ENCODE data around the gene CD96.

CD96 gene

DNA sequence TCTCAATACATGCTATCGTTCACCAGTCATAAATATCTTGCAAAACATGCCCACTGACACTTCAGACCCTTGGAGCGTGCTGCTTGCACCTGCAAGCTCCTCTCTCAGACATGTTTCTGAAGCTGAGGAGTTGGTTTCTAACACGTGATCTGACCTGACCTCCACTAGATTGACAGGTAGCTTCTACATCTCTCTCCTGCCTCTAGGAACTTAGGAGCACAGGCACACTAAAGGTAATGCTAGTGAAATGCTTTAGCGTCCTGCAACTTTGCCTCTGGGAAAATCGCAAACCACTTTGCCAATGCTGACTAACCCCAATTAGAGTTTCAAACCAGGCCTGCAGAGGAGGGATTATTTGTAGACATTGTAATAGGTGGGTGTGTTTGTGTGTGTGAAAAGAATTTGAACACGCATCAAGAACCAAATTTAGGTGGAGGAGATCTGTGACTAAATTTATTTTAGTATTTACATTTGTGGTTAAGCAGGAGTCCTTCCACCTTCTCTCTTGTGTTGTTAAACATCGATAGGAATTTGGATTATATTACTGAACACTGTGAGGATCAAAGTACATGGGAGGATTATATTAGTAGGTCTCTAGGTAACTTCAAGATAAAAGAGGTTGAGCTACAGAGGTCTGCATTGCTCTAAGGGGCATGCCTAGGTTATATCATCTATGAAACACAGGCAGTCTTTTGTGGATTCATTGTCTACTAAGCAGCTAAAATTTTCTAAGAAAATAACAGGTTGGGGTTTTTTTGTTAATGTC is 139.8 kb downstream of the CD96 start:
- DNase-seq, result no peak

GRCh38 chr3:111684640-111685039 is 142.6 kb downstream of the CD96 start:
- DNase-seq, result no peak

DNA sequence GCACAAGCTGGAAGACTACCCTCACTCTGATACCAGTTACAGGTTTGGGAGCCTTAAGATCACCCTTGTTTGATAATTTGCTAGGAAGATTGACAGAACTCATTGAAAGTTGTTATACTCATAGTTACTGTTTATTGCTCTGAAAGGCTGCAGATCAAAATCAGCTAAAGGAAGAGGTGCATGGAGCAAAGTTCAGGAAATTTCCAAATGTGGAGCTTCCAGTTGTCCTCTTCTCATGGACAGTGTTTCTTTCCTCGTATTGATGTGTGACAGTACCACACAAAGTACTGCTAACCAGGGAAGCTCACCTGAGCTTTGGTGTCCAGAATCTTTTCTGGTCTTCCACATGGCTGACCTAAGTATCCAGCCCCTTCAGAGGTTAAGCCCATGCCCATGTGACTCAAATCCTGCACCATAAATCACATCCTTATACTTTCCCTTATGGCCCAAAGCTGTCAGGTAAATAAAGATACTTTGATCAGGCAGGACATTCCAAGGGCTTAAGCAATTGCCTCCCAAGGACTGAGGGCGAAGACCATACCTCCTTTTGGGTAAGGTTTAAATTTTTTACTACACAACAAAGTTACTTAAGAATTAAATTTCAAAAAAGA is 146.3 kb downstream of the CD96 start:
- no peak for DNase-seq

- no peak for DNase-seq
Observed at GRCh38 chr3:111690242-111690641, 148.2 kb downstream of the CD96 start.

DNA sequence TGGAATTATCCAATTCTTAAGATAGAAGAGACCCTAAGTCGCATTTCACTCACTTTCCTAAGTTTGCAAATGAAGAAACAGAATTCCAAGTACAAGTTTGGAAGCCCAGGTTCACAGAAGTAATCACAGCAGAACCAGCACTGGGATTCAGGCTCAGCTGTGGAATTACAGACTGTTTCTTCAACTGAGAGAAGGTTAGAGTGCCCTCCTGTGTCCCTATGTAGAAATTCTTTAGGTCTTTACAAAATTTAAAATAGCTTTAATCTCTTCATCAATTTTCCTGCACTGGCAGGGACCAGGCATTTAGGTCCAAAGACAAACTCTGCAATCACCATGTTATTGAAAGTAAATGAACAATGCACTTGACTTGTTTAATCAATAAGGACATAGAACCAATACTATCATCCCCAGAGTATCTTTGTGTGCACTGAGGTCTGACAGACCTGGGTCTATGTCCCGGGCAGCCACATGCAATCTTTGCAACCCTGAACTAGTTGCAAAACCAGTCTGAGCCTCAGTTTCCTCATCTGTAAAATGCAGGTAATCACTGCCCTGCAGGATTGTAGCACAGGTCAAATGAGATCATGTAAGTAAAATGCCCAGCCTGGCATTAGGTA is 149.4 kb downstream of the CD96 start:
- no peak for DNase-seq

DNA sequence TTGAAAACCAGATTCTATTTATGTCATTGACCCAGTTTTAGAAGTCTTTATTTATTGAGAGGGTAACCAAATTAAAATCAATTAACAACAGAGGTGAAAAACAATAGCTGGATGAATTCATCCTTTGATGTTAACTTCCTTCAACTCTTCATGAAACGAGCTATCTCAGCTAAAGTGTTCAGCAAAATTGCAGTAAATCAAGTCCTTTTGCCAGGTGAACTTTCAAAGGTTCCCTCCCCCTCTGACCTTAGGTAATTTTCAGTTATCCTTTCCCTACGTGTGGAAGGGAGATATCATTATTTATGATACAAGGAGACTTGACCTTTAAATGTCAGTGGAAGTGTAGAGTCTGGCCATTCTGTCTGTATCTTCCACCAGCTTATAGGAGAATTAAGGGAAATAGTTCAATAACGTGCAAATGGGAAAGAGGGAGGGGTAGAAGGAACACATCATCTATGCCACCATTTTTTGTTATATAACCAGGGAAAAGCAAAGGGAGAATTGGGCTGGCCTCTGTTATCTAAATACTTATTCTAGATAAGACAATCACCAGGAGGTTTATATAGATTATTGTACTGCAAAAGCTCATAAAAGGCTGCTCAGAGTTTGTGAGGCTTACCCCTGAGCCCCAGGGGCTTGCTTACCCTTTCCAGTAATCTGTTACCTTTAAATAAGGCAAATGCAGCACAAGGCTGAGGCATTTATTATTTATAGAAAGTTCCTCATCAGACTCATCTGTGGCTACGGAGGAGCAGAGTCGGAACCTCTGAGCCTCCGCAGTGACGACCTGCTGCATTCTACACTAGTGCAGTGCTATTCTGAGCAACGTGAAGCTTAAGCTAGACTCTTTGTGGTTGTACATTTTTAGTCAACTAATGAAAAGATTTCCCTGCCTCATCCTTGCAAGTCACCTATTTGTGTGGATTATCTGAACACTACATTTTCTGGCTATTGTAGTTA is 150.9 kb downstream of the CD96 start:
- DNase-seq, result no peak

- no peak for DNase-seq
Observed at GRCh38 chr3:111694471-111694870, 152.5 kb downstream of the CD96 start.

DNA sequence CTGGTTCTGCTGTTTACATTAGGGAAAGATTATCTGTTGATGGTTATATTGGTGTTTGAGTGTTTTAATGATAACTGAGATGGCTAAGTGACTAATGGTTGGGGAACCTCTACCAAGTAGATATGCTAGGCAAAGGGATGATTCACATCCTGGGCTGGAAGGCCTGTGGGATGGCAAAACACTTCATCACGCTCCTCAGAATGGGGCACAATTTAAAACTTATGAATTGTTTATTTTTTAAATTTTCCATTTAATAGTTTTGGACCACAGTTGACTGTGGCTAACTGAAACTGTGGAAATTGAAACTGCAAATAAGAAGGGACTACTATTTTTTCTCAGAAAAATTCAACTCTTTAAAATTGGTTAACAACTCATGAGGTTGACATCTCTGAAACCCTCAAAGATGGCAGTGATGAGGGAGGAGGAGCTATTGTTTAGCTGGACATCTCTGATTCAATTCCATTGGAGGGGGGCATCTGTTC is 153.7 kb downstream of the CD96 start:
- peak in 1 of 2 donors; percentile 22 for DNase-seq

DNA sequence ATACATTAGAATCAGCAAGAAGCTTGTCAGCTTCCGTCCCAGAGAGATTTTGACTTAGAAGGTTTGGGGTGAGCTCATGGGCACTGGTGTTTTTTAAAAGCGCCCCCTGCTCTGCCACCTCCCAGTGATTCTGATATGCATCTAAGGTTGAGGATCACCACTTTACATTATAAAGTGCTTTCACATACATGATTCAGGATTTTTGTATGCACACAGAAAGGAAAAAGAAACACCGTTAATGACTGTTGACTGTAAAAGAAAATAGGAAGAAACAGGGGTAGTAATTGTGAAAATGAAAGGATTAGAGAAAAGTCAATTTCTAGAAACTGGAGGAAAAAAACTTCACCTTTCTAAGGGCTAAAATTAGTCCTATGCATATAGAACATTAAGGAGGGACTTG is 158.1 kb downstream of the CD96 start:
- DNase-seq, result no peak

DNA sequence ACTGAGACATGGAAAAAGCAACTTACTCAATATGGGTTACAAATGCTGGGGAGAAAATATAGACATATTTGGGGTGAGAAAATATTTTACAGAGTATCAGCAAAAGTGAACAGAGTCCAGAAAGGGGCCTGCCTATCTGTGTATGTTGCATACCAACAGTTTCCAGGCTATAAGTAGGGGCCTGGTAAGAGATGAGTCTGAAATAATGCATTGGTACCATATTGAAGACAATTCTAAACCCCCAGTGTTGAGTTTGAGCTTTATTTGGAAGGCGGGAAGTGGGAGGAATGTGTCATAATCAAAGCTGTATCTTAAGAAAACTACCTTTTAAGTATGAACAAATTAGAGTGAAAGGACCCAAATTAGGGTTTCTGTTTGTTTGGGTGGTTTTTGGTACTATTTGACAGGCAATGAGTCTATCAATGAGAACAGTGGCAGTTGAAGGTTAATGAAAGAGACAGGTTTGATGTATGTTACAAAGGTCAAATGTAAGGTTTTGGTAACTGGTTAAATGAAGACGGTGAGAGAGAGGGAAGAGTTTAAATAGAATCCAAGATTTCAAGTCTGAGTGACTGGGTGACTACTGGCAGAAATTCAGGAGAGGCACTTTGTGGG is 159.4 kb downstream of the CD96 start:
- no peak for DNase-seq

Measured in stimulated activated CD4-positive, alpha-beta T cell treated with anti-CD3 and anti-CD28 coated beads, Interleukin-2, amount 100 ng/mL, for 24 hours (primary cell).